ENCODE measurements around the gene TRAP1. TPM values are rescaled to one million over a fixed set of nuclear protein-coding genes. Genes with fewer than 3 reads are reported as not detected.

TRAP1 gene
- total RNA-seq, 1 donor from 2014 or later, result 115 TPM

GRCh38 chr16:3738541-3738940 lies 21.2 kb upstream of the TRAP1 start:
- Histone ChIP-seq H3K36me3 (ENCODE audit: control insufficient read depth in 3 of 3, insufficient read depth in 3 of 3, low read length in 3 of 3) (peaks cover 66 to 81% (median 78%) of the 10 kb centered on the region in 3 donors), H3K27me3 (ENCODE audit: control insufficient read depth in 3 of 3, insufficient read depth in 3 of 3, low read length in 3 of 3) (no peaks in the 10 kb centered on the region), H3K27ac (ENCODE audit: low read depth, low read length) (no peak overlapping the region)

DNA sequence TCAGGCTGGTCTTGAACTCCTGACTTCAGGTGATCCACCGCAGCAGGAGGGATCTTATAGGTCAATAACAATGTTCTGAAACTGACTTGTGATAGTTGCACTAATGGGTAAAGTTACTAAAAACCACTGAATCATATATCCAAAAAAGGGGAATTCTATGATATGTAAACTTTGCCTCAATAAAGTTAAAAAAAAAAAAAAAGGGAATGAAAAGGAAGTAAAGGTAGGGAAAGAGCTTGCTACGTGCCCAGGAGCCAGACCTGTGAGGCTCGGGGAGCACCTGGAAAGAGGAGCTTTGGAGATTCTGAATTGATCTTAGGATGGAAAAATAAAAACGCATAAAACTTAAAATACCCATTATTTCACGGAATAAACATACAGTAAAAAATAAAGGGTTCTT lies 20.8 kb upstream of the TRAP1 start:
- H3K9me3 ChIP-seq (ENCODE audit: control insufficient read depth in 3 of 3, low read length in 3 of 3), result no peaks in the 10 kb centered on the region
- H3K4me1 ChIP-seq (ENCODE audit: control insufficient read depth in 3 of 3, insufficient read depth in 3 of 3, low read length in 3 of 3), result peaks cover 0 to under 1% (median 0%) of the 10 kb centered on the region in 3 donors
- H3K9ac ChIP-seq (ENCODE audit: low read depth in 1 of 3, low read length in 3 of 3), result no peak overlapping the region
- no peak overlapping the region for H3K4me3 ChIP-seq (ENCODE audit: low read length in 3 of 3)
- H3K27me3 ChIP-seq (ENCODE audit: control insufficient read depth in 3 of 3, insufficient read depth in 3 of 3, low read length in 3 of 3), result no peaks in the 10 kb centered on the region
- no peak overlapping the region for H3K27ac ChIP-seq (ENCODE audit: low read depth, low read length)
- H3K36me3 ChIP-seq (ENCODE audit: control insufficient read depth in 3 of 3, insufficient read depth in 3 of 3, low read length in 3 of 3), result peaks cover 63 to 77% (median 77%) of the 10 kb centered on the region in 3 donors

More at GRCh38 chr16:3738541-3738940, 21.2 kb upstream of the TRAP1 start:
- no peak overlapping the region for H3K4me3 ChIP-seq (ENCODE audit: low read length in 3 of 3)
- H3K9ac ChIP-seq (ENCODE audit: low read depth in 1 of 3, low read length in 3 of 3), result no peak overlapping the region
- no peaks in the 10 kb centered on the region for H3K9me3 ChIP-seq (ENCODE audit: control insufficient read depth in 3 of 3, low read length in 3 of 3)
- peaks cover 0 to 4% (median 3%) of the 10 kb centered on the region in 3 donors for H3K4me1 ChIP-seq (ENCODE audit: control insufficient read depth in 3 of 3, insufficient read depth in 3 of 3, low read length in 3 of 3)

GRCh38 chr16:3737181-3737580 lies 19.9 kb upstream of the TRAP1 start:
- Histone ChIP-seq H3K4me3 (ENCODE audit: low read length in 3 of 3) (no peak overlapping the region), H3K9me3 (ENCODE audit: control insufficient read depth in 3 of 3, low read length in 3 of 3) (no peaks in the 10 kb centered on the region), H3K27ac (ENCODE audit: low read depth, low read length) (no peak overlapping the region), H3K27me3 (ENCODE audit: control insufficient read depth in 3 of 3, insufficient read depth in 3 of 3, low read length in 3 of 3) (no peaks in the 10 kb centered on the region), H3K4me1 (ENCODE audit: control insufficient read depth in 3 of 3, insufficient read depth in 3 of 3, low read length in 3 of 3) (no peaks in the 10 kb centered on the region), H3K9ac (ENCODE audit: low read depth in 1 of 3, low read length in 3 of 3) (no peak overlapping the region), H3K36me3 (ENCODE audit: control insufficient read depth in 3 of 3, insufficient read depth in 3 of 3, low read length in 3 of 3) (peaks cover 60 to 72% (median 69%) of the 10 kb centered on the region in 3 donors)

- H3K9ac ChIP-seq (ENCODE audit: low read depth in 1 of 3, low read length in 3 of 3), result no peak overlapping the region
- H3K27ac ChIP-seq (ENCODE audit: low read depth, low read length), result no peak overlapping the region
- no peaks in the 10 kb centered on the region for H3K4me1 ChIP-seq (ENCODE audit: control insufficient read depth in 3 of 3, insufficient read depth in 3 of 3, low read length in 3 of 3)
- no peaks in the 10 kb centered on the region for H3K27me3 ChIP-seq (ENCODE audit: control insufficient read depth in 3 of 3, insufficient read depth in 3 of 3, low read length in 3 of 3)
- H3K36me3 ChIP-seq (ENCODE audit: control insufficient read depth in 3 of 3, insufficient read depth in 3 of 3, low read length in 3 of 3), result peaks cover 69 to 79% (median 73%) of the 10 kb centered on the region in 3 donors
- no peaks in the 10 kb centered on the region for H3K9me3 ChIP-seq (ENCODE audit: control insufficient read depth in 3 of 3, low read length in 3 of 3)
- no peak overlapping the region for H3K4me3 ChIP-seq (ENCODE audit: low read length in 3 of 3)
Measured at GRCh38 chr16:3736116-3736515, 18.8 kb upstream of the TRAP1 start.

GRCh38 chr16:3735541-3735940 lies 18.2 kb upstream of the TRAP1 start:
- H3K9me3 ChIP-seq (ENCODE audit: control insufficient read depth in 3 of 3, low read length in 3 of 3), result no peaks in the 10 kb centered on the region
- H3K4me3 ChIP-seq (ENCODE audit: low read length in 3 of 3), result no peak overlapping the region
- H3K4me1 ChIP-seq (ENCODE audit: control insufficient read depth in 3 of 3, insufficient read depth in 3 of 3, low read length in 3 of 3), result no peaks in the 10 kb centered on the region
- H3K36me3 ChIP-seq (ENCODE audit: control insufficient read depth in 3 of 3, insufficient read depth in 3 of 3, low read length in 3 of 3), result peaks cover 70 to 79% (median 75%) of the 10 kb centered on the region in 3 donors
- H3K9ac ChIP-seq (ENCODE audit: low read depth in 1 of 3, low read length in 3 of 3), result no peak overlapping the region
- H3K27ac ChIP-seq (ENCODE audit: low read depth, low read length), result no peak overlapping the region
- H3K27me3 ChIP-seq (ENCODE audit: control insufficient read depth in 3 of 3, insufficient read depth in 3 of 3, low read length in 3 of 3), result no peaks in the 10 kb centered on the region

- Histone ChIP-seq H3K4me1 (ENCODE audit: control insufficient read depth in 3 of 3, insufficient read depth in 3 of 3, low read length in 3 of 3) (no peaks in the 10 kb centered on the region), H3K36me3 (ENCODE audit: control insufficient read depth in 3 of 3, insufficient read depth in 3 of 3, low read length in 3 of 3) (peaks cover 73 to 77% (median 76%) of the 10 kb centered on the region in 3 donors), H3K27me3 (ENCODE audit: control insufficient read depth in 3 of 3, insufficient read depth in 3 of 3, low read length in 3 of 3) (no peaks in the 10 kb centered on the region), H3K27ac (ENCODE audit: low read depth, low read length) (no peak overlapping the region), H3K4me3 (ENCODE audit: low read length in 3 of 3) (no peak overlapping the region), H3K9me3 (ENCODE audit: control insufficient read depth in 3 of 3, low read length in 3 of 3) (no peaks in the 10 kb centered on the region), H3K9ac (ENCODE audit: low read depth in 1 of 3, low read length in 3 of 3) (no peak overlapping the region)
Measured at GRCh38 chr16:3734758-3735221, 17.5 kb upstream of the TRAP1 start.

GRCh38 chr16:3734084-3734757 lies 16.9 kb upstream of the TRAP1 start:
- H3K9me3 ChIP-seq (ENCODE audit: control insufficient read depth in 3 of 3, low read length in 3 of 3), result no peaks in the 10 kb centered on the region
- no peak overlapping the region for H3K4me3 ChIP-seq (ENCODE audit: low read length in 3 of 3)
- H3K4me1 ChIP-seq (ENCODE audit: control insufficient read depth in 3 of 3, insufficient read depth in 3 of 3, low read length in 3 of 3), result no peaks in the 10 kb centered on the region
- H3K9ac ChIP-seq (ENCODE audit: low read depth in 1 of 3, low read length in 3 of 3), result no peak overlapping the region
- no peak overlapping the region for H3K27ac ChIP-seq (ENCODE audit: low read depth, low read length)
- H3K27me3 ChIP-seq (ENCODE audit: control insufficient read depth in 3 of 3, insufficient read depth in 3 of 3, low read length in 3 of 3), result no peaks in the 10 kb centered on the region
- H3K36me3 ChIP-seq (ENCODE audit: control insufficient read depth in 3 of 3, insufficient read depth in 3 of 3, low read length in 3 of 3), result peaks cover 73 to 77% (median 76%) of the 10 kb centered on the region in 3 donors

DNA sequence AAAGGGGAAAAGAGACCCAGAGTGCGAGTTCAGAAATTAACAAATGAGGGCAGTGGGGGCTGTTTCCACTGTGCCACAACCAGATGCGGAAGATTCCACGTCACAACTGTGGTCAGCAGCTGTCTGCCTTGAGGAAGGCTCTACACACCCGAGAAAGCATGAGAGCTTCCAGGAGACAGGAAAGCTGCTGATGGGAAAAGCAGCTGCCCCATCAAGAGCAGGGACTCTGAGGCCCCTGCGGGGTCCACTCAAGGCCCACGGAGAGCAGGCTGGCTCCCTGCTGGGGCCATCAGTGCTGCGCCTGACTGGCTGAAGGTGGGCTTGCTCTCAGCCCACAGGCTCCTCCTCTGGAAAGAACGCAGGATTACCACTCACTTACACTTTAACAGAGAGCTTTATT lies 14.8 kb upstream of the TRAP1 start:
- H3K27me3 ChIP-seq (ENCODE audit: control insufficient read depth in 3 of 3, insufficient read depth in 3 of 3, low read length in 3 of 3), result no peaks in the 10 kb centered on the region
- no peak overlapping the region for H3K9ac ChIP-seq (ENCODE audit: low read depth in 1 of 3, low read length in 3 of 3)
- H3K27ac ChIP-seq (ENCODE audit: low read depth, low read length), result no peak overlapping the region
- H3K4me3 ChIP-seq (ENCODE audit: low read length in 3 of 3), result no peak overlapping the region
- H3K9me3 ChIP-seq (ENCODE audit: control insufficient read depth in 3 of 3, low read length in 3 of 3), result no peaks in the 10 kb centered on the region
- H3K36me3 ChIP-seq (ENCODE audit: control insufficient read depth in 3 of 3, insufficient read depth in 3 of 3, low read length in 3 of 3), result peaks cover 79 to 80% (median 79%) of the 10 kb centered on the region in 3 donors
- H3K4me1 ChIP-seq (ENCODE audit: control insufficient read depth in 3 of 3, insufficient read depth in 3 of 3, low read length in 3 of 3), result no peaks in the 10 kb centered on the region

GRCh38 chr16:3731126-3731935 lies 14.0 kb upstream of the TRAP1 start:
- Histone ChIP-seq H3K27me3 (ENCODE audit: control insufficient read depth in 3 of 3, insufficient read depth in 3 of 3, low read length in 3 of 3) (no peaks in the 10 kb centered on the region), H3K27ac (ENCODE audit: low read depth, low read length) (no peak overlapping the region), H3K4me1 (ENCODE audit: control insufficient read depth in 3 of 3, insufficient read depth in 3 of 3, low read length in 3 of 3) (no peaks in the 10 kb centered on the region), H3K36me3 (ENCODE audit: control insufficient read depth in 3 of 3, insufficient read depth in 3 of 3, low read length in 3 of 3) (peaks cover 71 to 74% (median 71%) of the 10 kb centered on the region in 3 donors), H3K9ac (ENCODE audit: low read depth in 1 of 3, low read length in 3 of 3) (no peak overlapping the region), H3K4me3 (ENCODE audit: low read length in 3 of 3) (no peak overlapping the region), H3K9me3 (ENCODE audit: control insufficient read depth in 3 of 3, low read length in 3 of 3) (no peaks in the 10 kb centered on the region)

Measured in skeletal muscle tissue (tissue), 4 donors.